T-helper 17 cell (primary cell): ENCODE measurements around the gene TMIGD1. TPM values are rescaled to one million over a fixed set of nuclear protein-coding genes. Genes with fewer than 3 reads are reported as not detected.

Source experiments
- ATAC-seq: fragments of 150-1000 bp; cut with Tn5 transposase; 2 replicates; pipeline ENCODE4 v1.10.0; 2021; ENCODE audit warnings: mild to moderate bottlenecking, moderate library complexity
- DNase-seq, 3 donors: peaks; one replicate each; pipeline versions ENCODE4 v3.0.0 to v3.0.0-alpha.2; 2020 to 2021
- H3K9me3 ChIP-seq: one replicate; pipeline ENCODE4 v1.7.0; 2013; ENCODE audit warnings: low read length, mild to moderate bottlenecking; ENCODE audit not compliant: control insufficient read depth, poor library complexity, severe bottlenecking
- H3K27ac Mint-ChIP-seq: one replicate; pipeline ENCODE4 v1.8.0; 2022; ENCODE audit warnings: mild to moderate bottlenecking, moderate library complexity, mixed read lengths
- H3K27me3 Mint-ChIP-seq: one replicate; pipeline ENCODE4 v1.8.0; 2022; ENCODE audit warnings: mixed read lengths
- H3K36me3 Mint-ChIP-seq: one replicate; pipeline ENCODE4 v1.8.0; 2022; ENCODE audit warnings: low read depth, mixed read lengths
- H3K4me1 Mint-ChIP-seq: one replicate; pipeline ENCODE4 v1.8.0; 2022; ENCODE audit warnings: mild to moderate bottlenecking, mixed read lengths
- H3K4me3 Mint-ChIP-seq: one replicate; pipeline ENCODE4 v1.8.0; 2022; ENCODE audit warnings: mild to moderate bottlenecking, moderate library complexity, mixed read lengths
- total RNA-seq, 4 donors: library from RNA in 2 of 4; stranded (reverse) in 2 of 4; gene quantifications; one replicate each; pipeline ENCODE4 v1.2.3 and lab custom pipeline; 2022 to 2026

TMIGD1 gene
- total RNA-seq, 2 donors from 2014 or later, result not detected

GRCh38 chr17:30279156-30279555 lies 54.7 kb downstream of the TMIGD1 start:
- Mint-ChIP-seq H3K4me1 (peaks cover 17% of the 10 kb centered on the region), H3K27ac (peak overlapping the region; percentile 68), H3K4me3 (no peak overlapping the region), H3K36me3 (peaks cover 16% of the 10 kb centered on the region), H3K27me3 (no peaks in the 10 kb centered on the region)
- no peaks in the 10 kb centered on the region for H3K9me3 ChIP-seq
- no peak for ATAC-seq
- no peak for DNase-seq

- no peaks in the 10 kb centered on the region for H3K9me3 ChIP-seq
- no peak for DNase-seq
- Mint-ChIP-seq H3K36me3 (peaks cover 16% of the 10 kb centered on the region), H3K27ac (peak overlapping the region; percentile 14), H3K4me1 (peaks cover 17% of the 10 kb centered on the region), H3K4me3 (no peak overlapping the region), H3K27me3 (no peaks in the 10 kb centered on the region)
- no peak for ATAC-seq
Measured at GRCh38 chr17:30278032-30278431, 55.8 kb downstream of the TMIGD1 start.

- no peak for DNase-seq
- no peaks in the 10 kb centered on the region for H3K9me3 ChIP-seq
- H3K27me3 Mint-ChIP-seq, result no peaks in the 10 kb centered on the region
- ATAC-seq, result no peak
- H3K4me1 Mint-ChIP-seq, result peaks cover 15% of the 10 kb centered on the region
- no peak overlapping the region for H3K4me3 Mint-ChIP-seq
- H3K36me3 Mint-ChIP-seq, result peaks cover 16% of the 10 kb centered on the region
- peak overlapping the region; percentile 72 for H3K27ac Mint-ChIP-seq
Measured at GRCh38 chr17:30275911-30276310, 57.9 kb downstream of the TMIGD1 start.

- Mint-ChIP-seq H3K4me3 (no peak overlapping the region), H3K27ac (no peak overlapping the region), H3K36me3 (peaks cover 13% of the 10 kb centered on the region), H3K4me1 (peaks cover 12% of the 10 kb centered on the region), H3K27me3 (no peaks in the 10 kb centered on the region)
- H3K9me3 ChIP-seq, result no peaks in the 10 kb centered on the region
- DNase-seq (no peak), ATAC-seq (no peak)
Measured at GRCh38 chr17:30274887-30275286, 59.0 kb downstream of the TMIGD1 start.

- DNase-seq, result no peak
- Mint-ChIP-seq H3K4me1 (peaks cover 8% of the 10 kb centered on the region), H3K27ac (peak overlapping the region; percentile 49), H3K4me3 (no peak overlapping the region), H3K27me3 (no peaks in the 10 kb centered on the region), H3K36me3 (peaks cover 13% of the 10 kb centered on the region)
- no peak for ATAC-seq
- no peaks in the 10 kb centered on the region for H3K9me3 ChIP-seq
Measured at GRCh38 chr17:30273373-30273772, 60.5 kb downstream of the TMIGD1 start.

- DNase-seq (no peak), ATAC-seq (no peak)
- H3K4me1 Mint-ChIP-seq, result peaks cover 9% of the 10 kb centered on the region
- no peak overlapping the region for H3K27ac Mint-ChIP-seq
- H3K36me3 Mint-ChIP-seq, result peaks cover 14% of the 10 kb centered on the region
- H3K4me3 Mint-ChIP-seq, result no peak overlapping the region
- H3K27me3 Mint-ChIP-seq, result no peaks in the 10 kb centered on the region
- no peaks in the 10 kb centered on the region for H3K9me3 ChIP-seq
Measured at GRCh38 chr17:30271102-30271501, 62.8 kb downstream of the TMIGD1 start.

GRCh38 chr17:30267625-30268024 lies 66.2 kb downstream of the TMIGD1 start:
- Mint-ChIP-seq H3K4me1 (peaks cover 7% of the 10 kb centered on the region), H3K27ac (no peak overlapping the region), H3K36me3 (peaks cover 11% of the 10 kb centered on the region), H3K4me3 (no peak overlapping the region), H3K27me3 (no peaks in the 10 kb centered on the region)
- no peak for ATAC-seq
- H3K9me3 ChIP-seq, result no peaks in the 10 kb centered on the region
- DNase-seq, result no peak

Other genes with a start within 250 kb of the TMIGD1 start
- 10 to 100 TPM; 28.8 to 31.7 TPM for gene NSRP1, start 217.2 kb downstream of the TMIGD1 start, total RNA-seq
- gene SLC6A4, start 98.4 kb downstream of the TMIGD1 start, total RNA-seq, result 1 to 10 TPM in 1 of 2 donors, under 1 TPM in 1; 0.10 to 5.0 TPM
- 10 to 100 TPM; 37.7 to 50.9 TPM for gene BLMH, start 42.1 kb downstream of the TMIGD1 start, total RNA-seq
- 10 to 100 TPM; 34.3 to 43.1 TPM for gene CPD, start 44.9 kb upstream of the TMIGD1 start, total RNA-seq
- gene GOSR1, start 143.4 kb upstream of the TMIGD1 start, total RNA-seq, result 10 to 100 TPM; 42.8 to 51.1 TPM